HG03025 (cell line): ENCODE measurements around the gene CACNA1H.

ENCODE experiments used
- ATAC-seq: cut with Tn5 transposase; IDR thresholded peaks from one replicate; pipeline ENCODE4 v1.9.1; 2021; ENCODE audit warnings: mild to moderate bottlenecking, moderate library complexity; ENCODE audit not compliant: unreplicated experiment, low FRiP score

The CACNA1H gene

DNA sequence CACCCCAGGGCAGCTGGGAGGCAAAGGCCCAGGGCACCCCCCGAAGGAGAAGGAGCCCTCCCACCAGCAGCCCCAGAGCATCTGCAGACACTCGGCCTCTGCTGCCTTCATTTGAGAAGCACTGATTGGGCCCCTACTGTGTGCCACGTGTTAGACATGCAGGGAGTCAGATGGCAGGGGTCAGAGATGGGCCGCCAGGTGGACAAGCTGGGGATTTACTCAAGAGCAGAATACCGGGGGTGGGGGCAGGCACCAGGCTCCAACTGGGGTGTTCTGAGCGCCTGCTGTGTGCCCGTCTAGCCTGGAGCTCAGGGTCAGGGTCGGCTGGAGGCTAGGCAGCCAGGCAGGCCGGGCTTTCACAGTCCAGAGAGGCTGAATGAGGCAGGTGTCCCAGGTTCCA, 53.4 kb downstream of the CACNA1H start:
- ATAC-seq: no peak

DNA sequence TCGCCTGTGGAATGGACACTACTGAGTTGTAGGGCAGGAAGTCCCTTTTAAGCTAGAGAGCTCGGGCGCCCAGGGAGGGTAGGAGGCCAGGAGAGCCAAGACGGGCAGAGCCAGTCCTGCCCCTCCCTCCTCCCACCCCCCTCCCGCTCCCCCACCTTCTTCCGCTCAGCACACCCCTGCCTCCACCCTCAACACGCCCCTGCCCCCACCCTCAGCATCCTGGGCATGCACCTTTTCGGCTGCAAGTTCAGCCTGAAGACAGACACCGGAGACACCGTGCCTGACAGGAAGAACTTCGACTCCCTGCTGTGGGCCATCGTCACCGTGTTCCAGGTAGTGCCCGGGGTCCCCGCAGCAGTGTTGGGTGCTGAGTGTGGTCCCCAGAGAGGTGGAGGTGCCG, 53.9 kb downstream of the CACNA1H start:
- no peak for ATAC-seq

DNA sequence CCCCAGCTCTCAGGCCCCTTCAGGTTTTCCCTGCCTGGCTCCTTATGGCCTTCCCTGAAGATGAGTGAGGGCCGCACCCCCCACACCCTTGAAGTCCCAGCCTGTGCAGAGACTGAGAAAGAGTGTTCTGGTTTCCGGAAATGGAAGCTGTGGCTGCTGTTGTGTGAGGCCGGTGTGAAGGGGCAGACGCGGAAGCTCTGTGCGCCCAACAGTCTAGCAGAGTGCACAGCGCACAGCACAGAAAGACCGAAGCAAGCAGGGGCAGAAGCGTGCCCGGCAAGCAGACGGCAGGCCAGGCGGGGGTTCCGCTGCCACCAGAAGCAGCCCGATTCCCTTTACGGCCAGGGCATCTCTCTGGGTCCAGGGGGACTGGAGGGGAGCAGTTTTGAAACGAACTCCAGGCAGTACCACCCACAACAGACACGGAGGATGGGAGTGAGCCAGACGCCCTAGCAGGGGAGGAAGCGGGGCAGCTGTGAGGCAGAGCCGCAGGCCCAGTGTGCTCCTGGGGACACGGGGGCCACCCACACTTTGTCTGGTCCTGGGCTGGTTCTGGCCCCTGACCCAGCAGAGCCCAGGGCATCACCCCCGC, 55.4 kb downstream of the CACNA1H start:
- ATAC-seq: no peak

DNA sequence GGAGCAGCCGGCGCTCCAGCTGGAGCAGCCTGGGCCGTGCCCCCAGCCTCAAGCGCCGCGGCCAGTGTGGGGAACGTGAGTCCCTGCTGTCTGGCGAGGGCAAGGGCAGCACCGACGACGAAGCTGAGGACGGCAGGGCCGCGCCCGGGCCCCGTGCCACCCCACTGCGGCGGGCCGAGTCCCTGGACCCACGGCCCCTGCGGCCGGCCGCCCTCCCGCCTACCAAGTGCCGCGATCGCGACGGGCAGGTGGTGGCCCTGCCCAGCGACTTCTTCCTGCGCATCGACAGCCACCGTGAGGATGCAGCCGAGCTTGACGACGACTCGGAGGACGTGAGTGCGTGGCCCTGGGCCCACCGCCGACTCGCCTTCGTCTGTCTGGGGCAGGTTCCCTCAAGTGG, 56.2 kb downstream of the CACNA1H start:
- ATAC-seq: no peak

DNA sequence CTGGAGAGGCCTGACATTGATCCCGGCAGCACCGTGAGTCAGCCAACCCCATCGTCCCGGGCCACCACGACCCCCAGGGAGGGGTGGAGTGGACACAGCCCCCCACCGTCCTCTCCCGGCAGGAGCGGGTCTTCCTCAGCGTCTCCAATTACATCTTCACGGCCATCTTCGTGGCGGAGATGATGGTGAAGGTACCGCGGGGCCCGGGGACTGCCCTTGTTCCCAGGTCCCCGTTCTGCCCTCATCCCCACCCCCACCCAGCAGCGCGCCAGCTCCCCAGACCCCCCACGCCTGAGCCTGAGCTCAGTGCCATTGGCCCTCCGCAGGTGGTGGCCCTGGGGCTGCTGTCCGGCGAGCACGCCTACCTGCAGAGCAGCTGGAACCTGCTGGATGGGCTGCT, 57.6 kb downstream of the CACNA1H start:
- no peak for ATAC-seq

DNA sequence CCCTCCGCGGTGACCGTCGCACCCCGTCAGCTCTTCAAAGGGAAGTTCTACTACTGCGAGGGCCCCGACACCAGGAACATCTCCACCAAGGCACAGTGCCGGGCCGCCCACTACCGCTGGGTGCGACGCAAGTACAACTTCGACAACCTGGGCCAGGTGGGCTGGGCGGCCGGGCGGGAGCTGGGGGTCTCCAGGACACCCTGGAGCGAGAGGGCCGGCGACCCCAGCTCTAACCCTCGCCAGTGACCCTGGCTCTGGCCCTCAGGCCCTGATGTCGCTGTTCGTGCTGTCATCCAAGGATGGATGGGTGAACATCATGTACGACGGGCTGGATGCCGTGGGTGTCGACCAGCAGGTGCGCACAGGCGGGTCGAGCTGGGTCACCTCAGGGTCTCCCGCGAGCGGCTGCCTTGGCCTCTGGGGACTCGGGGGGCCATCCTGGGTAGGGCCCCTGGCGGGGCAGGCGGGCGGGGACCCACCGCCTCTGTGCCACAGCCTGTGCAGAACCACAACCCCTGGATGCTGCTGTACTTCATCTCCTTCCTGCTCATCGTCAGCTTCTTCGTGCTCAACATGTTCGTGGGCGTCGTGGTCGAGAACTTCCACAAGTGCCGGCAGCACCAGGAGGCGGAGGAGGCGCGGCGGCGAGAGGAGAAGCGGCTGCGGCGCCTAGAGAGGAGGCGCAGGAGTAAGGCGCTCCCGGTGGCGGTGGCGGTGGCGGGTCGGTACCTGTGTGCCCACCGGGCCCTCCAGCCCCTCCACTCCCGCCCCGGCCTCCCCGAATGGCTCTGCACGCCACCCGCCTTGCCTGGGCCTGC, 58.8 kb downstream of the CACNA1H start:
- no peak for ATAC-seq

DNA sequence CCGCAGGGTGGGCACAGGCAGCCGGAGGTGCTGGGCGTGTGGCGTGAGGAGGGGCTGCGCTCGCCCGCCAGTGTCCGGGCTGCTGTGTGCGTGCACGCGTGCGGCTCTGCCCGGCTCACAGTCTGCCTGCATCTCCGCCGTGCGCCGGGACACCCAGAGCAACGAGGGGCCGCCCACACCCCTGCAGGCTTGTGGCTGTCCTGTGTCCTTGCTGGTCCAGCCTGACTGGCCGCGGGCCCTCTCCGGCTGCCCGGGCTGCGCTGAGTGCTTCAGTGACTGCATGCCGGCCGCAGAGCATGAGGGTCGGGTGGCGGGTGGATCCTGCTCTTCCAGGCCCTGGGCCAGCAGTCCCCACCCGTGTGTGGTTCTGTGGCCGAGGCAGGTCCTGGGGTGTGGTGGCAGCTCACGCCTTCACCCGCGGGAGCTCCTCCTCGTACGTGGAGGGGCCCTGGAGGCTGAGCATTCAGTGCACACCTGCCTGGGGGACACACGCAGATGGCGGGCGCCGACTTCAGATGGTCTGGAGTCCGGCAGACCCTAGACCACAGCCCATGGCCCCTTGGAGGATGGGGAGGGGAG, 59.8 kb downstream of the CACNA1H start:
- ATAC-seq: no peak

DNA sequence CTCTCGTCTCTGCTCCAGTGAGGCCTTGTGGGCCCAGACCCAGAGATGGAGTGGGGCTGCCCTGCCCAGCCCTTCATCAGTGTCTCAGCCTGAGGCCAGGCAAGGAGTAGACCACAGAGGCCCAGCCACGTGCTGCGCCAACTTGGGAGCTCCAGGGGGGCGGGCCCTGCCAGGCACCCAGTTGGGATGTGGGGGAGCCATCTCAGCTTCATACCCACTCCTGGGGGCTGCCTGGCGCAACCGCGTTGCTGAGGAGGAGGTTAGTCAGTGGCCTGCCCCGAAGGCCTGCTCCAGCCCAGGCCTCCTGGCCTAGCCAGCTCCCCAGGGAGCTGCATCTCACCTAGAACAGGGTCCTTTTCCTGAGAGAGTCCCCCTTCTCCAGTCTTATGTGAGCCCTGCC, 60.3 kb downstream of the CACNA1H start:
- ATAC-seq: no peak

DNA sequence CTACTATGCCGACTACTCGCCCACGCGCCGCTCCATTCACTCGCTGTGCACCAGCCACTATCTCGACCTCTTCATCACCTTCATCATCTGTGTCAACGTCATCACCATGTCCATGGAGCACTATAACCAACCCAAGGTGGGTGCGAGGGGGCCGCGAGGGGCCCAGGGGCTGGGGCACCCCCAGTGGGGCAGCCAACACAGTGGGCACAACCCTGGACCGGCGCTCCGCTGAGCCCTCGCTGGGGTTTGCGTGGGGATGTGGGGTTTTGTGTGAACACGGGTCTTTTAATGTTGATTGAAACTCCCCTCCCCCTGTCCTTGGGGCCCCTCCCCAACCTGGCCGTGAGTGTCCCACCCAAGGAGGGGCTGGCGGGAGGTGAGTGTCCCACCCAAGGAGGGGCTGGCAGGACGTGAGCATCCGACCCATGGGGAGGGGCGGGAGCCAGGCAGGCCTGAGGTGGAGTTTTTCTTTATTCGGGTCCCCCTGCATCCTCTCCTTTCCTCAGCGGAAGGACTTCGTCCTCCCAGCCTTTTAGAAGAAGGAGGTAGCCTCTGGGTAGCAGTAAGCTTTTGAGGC, 61.0 kb downstream of the CACNA1H start:
- ATAC-seq: no peak

DNA sequence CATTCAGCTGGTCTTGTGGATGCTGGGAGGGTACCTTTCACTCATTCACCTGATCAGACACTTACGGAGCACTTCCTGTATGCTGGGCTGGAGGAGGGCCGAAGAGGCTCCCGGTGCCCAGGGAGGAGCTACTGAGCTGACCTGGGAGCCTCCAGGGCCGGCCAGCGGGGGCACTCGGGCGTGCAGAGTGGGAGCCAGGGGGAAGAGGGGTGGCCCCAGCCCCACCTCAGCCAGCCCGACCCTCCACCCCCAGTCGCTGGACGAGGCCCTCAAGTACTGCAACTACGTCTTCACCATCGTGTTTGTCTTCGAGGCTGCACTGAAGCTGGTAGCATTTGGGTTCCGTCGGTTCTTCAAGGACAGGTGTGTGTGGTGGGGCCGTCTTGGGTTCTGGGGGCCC, 61.8 kb downstream of the CACNA1H start:
- ATAC-seq: no peak

DNA sequence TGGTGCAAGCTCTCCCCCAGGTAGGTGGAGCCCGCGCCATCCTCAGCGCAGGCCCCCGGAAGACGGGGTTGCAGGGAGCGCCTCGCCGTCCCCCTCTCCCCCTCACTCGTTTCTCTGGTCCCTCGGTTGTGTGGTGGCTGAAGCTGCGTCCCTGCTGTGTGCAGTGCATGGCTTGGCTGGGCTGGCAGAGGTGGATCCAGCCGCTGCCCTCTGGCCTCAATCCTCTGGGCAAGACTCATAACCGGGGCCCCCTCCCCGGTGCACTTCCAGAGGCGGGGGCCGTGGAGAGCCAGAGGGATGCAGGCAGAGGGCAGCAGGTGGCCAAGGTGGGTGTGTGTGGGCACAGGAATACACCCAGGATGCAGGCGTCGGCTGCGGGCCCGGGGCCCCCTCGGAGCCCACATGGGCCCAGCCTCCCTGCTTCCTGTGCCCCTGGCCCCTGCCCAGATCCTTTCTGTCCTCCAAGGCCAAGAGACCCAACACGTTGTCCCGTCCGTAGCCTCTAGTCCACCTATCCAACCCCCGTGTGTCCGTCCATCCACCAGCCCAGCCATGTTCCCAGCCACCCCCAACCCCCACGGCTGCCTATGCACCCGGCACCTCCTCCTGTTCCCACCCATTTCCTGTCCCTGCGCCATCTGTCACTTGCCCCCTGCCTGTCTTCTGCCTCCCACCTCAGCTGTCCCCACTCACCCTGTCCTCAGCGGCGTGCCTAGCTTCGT, 62.8 kb downstream of the CACNA1H start:
- no peak for ATAC-seq

DNA sequence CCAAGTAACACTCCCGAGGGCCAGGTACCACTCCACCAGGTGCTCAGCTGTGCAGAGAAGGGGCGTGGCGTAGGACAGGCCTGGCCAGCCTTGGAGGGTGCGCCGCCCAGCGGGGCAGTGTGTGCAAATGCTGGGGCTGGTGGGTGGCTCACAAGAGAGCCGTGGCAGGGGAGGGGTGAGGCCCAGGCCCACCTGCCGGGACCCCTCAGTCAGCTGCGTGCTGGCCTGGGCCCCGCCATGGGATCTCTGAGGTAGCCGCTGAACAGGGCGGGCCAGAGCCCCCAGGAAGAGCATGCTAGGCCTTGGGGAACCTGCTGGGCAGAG, 63.4 kb downstream of the CACNA1H start:
- no peak for ATAC-seq

DNA sequence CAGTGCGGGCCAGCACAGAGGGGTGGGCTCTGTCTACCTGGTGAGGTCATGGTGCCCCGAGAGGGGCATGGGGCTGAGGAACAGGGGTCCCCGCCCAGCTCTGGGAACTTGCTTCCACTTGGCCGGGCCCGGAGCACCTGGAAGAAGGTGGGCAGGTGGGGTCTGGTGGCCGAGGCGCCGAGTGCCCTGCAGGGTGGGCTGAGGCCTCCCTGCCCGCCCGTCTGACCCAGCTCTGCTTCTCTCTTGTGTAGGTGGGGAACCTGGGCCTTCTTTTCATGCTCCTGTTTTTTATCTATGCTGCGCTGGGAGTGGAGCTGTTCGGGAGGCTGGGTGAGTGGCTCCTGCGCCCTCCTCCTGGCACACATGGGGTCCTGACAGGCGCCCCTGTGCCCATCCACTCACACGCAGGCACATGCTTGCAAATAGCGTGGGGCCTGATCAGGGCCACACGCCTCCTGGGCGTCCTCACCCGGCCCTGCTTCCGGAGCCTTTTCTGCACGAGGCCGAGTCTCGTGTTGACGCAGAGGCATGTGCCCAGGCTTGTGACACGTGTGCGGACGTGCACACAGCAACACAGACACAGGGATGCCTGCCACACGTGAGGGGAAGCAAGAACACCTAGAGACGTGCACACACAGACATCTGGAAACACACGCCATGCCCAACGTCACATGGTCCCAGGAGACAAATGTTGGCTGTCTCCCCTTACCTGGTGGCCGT, 63.9 kb downstream of the CACNA1H start:
- no peak for ATAC-seq

DNA sequence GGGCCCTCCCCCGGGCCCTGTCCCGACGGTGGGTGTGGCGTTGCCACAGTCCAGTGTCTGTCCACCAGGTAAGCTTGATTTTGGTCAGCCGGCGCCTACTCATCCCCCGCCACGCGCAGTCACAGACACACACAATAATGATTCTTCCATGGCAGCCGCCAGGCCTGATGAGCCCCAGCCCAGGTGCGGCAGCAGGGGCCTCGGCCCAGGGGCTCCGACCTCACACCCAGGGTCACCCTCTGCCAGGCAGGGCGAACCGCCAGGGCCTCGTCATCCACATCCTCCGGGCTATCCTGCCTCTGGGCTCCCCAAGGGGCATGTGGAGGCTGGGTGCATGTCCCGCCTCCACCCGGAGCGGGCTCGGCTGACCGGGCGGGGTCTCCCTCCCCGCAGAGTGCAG, 64.6 kb downstream of the CACNA1H start:
- ATAC-seq: no peak

DNA sequence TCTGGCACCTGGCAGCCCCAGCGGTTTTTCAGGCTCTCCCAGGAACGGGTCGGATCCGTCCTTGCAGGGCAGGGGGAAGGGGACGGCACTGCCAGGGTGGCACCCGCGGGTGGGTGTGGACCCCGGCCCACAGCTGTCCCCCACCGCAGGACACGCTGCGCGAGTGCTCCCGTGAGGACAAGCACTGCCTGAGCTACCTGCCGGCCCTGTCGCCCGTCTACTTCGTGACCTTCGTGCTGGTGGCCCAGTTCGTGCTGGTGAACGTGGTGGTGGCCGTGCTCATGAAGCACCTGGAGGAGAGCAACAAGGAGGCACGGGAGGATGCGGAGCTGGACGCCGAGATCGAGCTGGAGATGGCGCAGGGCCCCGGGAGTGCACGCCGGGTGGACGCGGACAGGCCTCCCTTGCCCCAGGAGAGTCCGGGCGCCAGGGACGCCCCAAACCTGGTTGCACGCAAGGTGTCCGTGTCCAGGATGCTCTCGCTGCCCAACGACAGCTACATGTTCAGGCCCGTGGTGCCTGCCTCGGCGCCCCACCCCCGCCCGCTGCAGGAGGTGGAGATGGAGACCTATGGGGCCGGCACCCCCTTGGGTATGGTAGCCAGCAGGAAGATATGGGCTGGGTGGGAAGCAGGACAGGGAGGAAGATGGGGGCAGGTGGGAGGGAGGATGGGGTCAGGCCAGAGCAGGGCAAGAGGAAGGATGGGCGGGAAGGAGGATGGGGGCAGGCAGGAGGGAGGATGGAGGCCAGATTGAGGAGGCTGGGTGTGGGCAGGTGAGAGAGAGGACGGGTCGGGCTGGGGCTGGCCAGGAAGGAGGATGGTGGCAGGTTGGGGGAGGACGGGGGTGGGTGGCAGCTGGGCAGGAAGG, 65.4 kb downstream of the CACNA1H start:
- ATAC-seq: no peak

DNA sequence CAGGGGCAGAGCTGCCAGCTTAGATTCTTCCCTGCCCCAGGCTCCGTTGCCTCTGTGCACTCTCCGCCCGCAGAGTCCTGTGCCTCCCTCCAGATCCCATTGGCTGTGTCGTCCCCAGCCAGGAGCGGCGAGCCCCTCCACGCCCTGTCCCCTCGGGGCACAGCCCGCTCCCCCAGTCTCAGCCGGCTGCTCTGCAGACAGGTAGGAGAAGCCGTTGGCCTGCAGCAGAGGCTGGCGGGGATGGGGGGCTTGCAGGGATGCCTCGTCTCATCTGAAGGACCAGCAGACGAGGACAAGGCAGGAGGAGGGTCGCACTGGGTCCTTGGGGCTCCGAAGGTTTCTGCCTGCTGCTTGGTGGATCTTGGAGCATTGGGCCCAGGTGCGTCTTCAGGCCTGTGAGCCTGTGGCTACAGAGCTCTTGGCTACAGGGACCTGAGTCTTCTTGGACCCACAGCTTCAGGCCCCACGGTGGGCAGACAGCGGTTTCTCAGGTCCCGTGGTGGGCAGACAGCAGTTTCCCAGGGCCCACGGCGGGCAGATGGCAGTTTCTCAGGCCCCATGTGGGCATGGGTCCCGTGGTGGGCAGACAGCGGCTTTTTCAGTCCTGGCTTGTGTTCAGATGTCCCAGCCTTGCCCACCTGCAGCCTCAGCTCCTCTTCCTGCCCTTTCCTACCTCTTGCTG, 66.2 kb downstream of the CACNA1H start:
- no peak for ATAC-seq

DNA sequence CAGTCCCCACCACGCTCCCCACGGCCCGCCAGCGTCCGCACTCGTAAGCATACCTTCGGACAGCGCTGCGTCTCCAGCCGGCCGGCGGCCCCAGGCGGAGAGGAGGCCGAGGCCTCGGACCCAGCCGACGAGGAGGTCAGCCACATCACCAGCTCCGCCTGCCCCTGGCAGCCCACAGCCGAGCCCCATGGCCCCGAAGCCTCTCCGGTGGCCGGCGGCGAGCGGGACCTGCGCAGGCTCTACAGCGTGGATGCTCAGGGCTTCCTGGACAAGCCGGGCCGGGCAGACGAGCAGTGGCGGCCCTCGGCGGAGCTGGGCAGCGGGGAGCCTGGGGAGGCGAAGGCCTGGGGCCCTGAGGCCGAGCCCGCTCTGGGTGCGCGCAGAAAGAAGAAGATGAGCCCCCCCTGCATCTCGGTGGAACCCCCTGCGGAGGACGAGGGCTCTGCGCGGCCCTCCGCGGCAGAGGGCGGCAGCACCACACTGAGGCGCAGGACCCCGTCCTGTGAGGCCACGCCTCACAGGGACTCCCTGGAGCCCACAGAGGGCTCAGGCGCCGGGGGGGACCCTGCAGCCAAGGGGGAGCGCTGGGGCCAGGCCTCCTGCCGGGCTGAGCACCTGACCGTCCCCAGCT, 67.3 kb downstream of the CACNA1H start:
- no peak for ATAC-seq

DNA sequence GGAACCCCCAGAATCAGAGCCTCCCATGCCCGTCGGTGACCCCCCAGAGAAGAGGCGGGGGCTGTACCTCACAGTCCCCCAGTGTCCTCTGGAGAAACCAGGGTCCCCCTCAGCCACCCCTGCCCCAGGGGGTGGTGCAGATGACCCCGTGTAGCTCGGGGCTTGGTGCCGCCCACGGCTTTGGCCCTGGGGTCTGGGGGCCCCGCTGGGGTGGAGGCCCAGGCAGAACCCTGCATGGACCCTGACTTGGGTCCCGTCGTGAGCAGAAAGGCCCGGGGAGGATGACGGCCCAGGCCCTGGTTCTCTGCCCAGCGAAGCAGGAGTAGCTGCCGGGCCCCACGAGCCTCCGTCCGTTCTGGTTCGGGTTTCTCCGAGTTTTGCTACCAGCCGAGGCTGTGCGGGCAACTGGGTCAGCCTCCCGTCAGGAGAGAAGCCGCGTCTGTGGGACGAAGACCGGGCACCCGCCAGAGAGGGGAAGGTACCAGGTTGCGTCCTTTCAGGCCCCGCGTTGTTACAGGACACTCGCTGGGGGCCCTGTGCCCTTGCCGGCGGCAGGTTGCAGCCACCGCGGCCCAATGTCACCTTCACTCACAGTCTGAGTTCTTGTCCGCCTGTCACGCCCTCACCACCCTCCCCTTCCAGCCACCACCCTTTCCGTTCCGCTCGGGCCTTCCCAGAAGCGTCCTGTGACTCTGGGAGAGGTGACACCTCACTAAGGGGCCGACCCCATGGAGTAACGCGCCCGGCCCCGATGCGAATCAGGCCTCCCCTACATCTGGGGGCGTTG, 68.1 kb downstream of the CACNA1H start:
- ATAC-seq: no peak
